Activated T-cell treated with anti-CD3 and anti-CD28 coated beads for 1 hour (primary cell): ENCODE measurements around the gene IL12RB1.
"Not testable (repeated sequence)": the region's sequence is repeated elsewhere in the genome, so short reads cannot be mapped to it uniquely, and the experiment has no call there.

ENCODE experiments used
- DNase-seq: peaks from one replicate; pipeline ENCODE4 v3.0.0-alpha.2; 2020; ENCODE audit warnings: low read depth

Gene IL12RB1

DNA sequence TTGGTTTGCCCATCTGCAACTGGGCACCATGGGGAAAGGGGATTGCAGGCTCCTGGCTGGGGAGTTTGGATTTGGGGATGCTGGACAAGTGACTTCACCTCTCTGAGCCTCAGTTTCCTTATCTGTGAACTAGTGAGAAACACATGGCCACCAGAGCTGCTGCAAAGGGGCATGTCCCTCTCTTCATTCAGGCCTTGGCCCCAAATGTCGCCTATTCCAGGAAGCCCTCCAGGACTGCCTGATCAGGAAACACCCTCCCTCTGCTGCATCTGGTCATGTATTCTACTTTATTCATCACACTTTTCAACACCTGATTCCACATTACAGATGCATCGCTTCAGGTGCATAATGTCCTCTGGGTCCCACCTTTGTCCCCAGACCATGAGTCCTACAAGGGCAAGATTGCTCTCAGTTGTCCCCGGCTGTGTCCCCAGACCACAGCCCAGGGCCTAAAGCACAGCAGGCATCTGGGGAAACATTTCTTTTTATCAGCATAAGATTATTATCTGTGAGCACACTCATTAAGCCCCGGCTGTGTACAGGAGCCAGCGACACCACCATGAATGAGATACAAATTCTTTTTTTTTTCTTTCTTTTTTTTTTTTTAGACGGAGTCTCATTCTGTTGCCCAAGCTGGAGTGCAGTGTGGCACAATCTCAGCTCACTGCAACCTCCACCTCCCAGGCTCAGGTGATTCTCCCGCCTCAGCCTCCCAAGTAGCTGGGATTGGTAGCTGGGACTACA, 41.3 kb downstream of the IL12RB1 start:
- no peak for DNase-seq

DNA sequence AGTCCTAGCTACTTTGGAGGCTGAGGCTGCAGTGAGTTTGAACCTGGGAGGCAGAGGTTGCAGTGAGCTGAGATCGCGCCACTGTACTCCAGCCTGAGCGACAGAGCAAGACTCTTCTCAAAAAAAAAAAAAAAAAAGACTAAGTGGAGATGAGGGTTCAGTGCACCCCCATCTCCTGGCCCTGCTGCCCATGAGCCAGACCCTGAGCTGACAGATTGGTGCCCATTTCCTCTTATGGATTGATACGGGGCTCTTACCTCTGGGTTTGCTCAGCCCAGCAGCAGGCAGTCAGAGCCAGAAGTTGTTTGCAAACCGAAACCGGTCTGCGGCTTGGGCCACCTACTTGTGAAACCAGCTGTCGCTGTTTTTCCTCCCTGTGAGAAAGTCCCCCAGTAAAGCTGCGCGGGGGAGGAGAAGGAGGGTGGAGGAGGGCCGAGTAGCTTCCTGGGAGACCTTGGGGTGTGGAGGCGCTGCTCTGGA, 41.9 kb downstream of the IL12RB1 start:
- peak; percentile 70 for DNase-seq

DNA sequence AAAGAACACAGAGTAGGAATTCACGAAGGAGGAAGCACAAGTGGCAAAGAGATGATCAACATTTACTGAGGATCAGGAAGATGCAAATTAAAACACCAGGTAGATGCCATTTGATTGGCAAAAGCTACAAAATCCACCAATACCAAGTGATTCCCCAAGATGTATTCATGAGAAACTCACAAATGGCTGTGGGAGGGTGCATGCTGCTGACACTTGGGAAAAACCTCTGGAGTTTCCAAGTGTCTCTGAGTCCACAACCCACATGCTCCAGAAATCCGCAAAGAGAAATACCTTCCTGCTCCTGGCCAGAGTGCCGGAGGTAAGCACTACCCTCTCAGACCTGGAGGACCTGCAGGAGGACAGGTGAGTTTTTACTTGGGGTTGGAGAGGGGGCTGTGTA, 43.1 kb downstream of the IL12RB1 start:
- DNase-seq, result no peak

DNA sequence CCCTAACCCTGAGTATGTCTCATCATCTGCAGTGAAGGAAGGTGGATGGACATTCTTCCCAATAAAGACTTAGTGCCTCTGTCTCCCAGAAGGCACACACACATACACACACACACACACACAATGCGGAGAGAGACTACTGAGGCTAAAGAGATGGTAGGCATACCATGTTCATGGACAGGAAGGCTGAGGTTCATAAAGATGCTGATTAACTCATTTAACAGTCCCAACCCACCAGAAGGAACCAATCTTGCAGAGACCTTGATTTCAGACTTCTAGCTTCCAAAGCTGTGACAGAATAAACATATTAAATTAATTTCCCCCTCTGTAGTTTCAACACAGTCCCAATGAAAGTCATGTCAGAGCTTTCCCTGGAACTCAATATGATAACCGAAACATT, 45.7 kb downstream of the IL12RB1 start:
- DNase-seq, result no peak

DNA sequence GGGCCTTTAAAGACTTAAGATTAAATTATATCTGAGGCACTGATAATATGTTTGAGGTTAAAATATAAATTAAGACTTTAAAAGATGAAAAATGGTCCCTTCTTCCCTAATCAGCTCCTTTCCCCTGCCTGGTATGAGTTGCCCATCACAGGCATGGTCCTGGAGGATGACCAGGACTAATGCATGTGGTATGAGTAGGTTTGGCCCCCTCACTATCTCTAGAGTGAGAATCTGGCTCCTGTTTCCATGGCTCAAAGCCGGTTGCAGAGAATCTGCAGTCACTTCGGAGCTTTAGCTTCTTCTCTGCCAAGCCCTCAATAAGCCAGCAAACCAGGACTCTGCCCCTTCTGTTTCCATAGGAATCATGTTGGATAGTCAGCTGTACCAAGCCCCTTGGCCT, 54.6 kb downstream of the IL12RB1 start:
- not testable (repeated sequence) for DNase-seq

DNA sequence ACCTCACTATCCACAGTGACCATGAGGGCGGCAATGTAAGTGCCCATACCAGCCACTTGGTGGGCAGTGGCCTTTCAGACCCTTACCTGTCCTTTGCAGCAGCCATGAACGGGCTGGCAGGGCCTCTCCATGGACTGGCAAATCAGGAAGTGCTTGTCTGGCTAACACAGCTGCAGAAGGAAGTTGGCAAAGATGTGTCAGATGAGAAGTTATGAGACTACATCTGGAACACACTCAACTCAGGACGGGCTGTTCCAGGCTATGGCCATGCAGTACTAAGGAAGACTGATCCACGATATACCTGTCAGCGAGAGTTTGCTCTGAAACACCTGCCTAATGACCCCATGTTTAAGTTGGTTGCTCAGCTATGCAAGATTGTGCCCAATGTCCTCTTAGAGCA, 55.3 kb downstream of the IL12RB1 start:
- not testable (repeated sequence) for DNase-seq

DNA sequence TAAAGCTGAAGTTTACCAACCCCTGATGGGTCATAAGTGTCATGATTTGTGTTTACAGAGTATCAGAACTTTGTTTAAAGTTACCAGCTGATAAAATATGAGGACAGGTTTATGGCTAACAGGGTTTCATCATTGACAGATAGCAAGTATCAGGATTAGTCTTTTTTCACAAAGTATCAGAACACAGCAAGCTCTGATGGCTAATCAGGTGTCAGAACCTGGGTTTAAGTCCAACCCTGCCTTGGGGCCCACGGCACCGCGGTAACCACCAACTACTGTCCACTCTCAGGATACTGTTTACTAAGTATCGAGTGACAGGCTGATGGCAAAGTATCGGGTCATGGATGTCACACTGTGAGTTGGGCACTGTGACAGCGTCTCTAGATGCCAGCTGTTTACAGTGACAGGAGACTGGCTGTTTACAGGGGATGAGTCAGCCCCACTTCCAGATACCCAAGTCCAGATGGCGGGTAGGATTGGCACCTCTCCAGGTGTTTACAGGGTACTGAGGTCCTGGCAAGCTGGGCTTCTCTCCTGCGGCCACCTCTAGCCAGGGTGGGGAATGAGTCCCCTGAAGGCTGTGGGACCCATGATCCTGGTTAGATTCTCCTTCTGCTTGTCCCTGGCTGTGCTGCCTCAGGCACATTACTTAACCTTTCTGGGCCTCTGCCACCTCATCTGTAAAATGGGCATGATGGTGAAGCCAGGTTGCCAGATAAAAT, 57.0 kb downstream of the IL12RB1 start:
- no peak for DNase-seq

DNA sequence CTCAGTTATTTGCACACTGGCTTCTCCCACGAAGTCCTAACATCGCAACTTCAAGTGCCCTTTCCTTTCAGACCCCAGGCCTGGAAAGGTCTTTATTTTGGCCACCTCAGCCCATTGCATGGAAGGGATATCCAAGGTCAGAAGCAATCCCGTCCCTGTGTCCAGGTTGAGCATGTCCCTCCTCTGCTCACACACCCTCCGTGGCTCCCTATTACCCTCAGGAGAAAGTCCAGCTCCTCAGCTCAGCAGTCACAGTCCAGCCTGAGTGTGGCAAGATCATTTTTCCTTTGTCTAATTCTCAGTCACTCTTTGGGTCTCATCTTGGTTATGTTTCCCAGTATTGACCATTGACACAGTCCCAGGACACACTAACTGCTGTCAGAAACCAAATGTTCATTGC, 59.6 kb downstream of the IL12RB1 start:
- DNase-seq, result no peak

DNA sequence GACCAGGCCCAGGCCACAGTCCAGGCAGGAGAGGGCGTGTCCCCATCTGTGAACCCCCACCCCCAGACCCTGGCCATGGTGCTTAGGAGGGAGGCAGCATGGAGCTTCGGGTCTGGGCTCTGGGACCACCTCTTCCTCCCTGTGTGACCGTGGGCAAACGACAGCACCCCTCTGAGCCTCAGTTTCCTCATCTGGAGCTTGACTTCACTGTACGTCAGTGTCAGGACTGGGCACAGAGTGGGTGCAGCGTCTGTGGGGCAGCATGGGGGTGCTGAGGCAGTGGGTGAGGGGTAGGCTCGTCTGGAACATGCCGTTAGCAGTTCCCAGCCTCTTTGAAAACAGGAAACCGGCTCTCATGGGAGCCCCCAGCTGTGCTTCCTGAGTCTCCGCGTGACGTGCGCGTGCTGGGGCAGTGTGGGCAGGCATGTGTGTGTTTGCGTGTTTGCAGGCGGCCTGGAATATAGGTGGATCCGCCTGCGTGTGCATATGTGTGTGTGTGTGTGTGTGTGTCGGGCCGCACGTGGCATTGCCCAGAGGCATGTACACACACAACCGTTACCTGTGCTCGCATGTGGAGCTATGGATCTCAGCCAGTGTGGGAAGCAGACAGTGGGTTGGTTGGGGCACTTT, 63.0 kb downstream of the IL12RB1 start:
- DNase-seq, result peak; percentile 52

DNA sequence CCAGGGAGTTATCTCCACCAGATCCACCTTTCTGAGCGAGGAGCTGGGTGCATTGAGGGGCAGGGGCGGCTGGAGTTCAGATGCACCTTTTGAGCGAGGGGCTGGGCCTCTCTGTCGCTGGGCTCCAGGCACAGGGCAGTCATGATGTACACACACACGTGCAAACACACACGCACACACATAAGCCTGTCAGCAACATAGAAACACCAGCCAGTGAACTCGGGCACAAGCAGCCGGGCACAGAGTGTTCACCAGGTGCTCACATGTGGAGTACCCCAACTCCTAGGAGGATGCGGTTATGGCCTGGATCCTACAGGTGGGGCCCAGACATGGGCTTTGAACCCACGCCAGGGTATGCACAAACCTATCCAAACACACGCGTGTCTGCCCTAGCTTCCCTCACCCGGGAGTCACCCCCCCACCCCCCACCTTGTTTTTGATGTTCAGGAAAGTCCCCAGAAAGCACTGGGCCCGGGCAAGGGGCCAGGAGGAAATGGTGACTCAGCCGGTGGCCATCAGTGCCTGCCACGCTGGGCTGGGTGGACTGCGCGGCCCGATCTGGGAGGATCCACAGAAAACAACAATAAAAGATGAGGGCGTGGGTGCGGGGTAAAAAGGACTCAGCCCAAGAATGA, 65.5 kb downstream of the IL12RB1 start:
- peak; percentile 66 for DNase-seq

DNA sequence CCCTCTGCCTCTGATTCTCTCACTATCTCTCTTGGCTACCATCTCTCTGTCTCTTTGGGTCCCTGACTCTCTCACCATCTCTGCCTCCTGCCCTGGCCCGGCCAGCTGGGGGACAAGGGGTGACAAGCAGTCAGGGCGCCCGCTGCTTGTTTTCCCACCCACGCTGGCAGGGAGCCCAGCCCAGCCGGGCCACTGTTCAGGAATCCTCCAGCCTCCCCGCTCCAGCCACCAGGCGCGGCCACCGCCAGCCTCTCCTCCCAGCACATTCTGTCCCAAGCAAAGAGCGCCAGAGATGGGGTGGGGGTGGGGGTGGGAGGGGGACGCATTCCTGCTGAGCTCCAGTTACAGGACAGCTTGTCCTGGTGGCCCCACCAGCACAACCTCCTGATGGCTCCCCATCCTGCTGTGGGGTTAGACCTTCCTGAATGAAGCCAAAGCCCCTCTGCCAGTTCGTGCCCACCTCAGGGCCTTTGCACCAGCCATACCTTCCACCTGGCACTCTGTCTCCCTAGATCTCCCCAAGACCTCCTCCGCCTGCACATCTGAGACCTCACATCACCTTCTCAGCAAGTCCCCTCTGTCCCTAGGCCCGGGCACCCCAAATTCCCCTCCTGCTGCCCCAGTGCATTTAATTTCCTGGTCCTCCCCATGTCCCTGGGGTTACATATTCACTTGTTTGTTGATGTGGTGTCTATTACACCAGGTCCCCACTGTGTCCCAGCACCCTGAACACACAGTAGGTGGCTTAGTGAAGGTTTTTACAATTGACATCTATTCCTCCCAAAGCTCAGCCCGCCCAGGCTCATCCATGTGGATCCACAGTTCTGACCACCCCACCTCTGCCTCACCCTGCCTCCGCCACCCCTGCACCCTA, 66.3 kb downstream of the IL12RB1 start:
- DNase-seq, result no peak

DNA sequence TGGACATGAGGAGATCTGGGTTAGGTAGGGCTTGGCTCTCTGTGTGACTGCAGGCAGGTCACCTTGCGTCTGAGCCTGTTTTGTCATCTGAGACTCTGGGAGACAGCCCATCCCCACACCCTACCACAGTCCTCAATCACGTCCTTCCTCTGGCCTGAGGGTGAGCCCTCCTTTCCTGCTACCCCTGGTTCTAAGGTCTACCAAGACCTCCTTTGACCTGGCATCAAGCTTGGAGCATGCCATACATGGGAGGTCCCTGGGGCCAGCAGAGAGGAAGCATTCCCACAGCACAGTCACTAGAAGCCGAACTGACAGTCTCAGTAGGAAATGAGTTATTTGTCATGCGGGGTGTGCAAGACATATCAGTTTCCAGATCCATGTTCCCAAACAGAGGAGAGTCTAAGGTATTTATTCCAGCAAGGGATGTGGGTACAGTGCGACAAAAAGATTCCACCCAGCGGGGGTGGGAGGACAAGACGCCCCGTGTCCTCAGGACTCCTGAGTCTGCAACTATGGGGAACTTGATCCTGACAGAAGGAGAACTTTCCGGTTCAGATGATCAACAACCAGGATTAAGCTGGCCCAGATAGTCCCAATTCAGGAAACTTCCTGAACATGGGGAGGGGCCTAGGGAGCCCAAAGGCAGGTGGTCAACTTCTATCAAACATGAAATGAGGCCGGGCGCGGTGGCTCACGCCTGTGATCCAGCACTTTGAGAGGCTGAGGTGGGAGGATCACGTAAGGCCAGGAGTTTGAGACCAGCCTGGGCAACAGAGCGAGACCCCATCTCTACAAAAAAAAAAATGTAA, 69.3 kb downstream of the IL12RB1 start:
- DNase-seq, result no peak

DNA sequence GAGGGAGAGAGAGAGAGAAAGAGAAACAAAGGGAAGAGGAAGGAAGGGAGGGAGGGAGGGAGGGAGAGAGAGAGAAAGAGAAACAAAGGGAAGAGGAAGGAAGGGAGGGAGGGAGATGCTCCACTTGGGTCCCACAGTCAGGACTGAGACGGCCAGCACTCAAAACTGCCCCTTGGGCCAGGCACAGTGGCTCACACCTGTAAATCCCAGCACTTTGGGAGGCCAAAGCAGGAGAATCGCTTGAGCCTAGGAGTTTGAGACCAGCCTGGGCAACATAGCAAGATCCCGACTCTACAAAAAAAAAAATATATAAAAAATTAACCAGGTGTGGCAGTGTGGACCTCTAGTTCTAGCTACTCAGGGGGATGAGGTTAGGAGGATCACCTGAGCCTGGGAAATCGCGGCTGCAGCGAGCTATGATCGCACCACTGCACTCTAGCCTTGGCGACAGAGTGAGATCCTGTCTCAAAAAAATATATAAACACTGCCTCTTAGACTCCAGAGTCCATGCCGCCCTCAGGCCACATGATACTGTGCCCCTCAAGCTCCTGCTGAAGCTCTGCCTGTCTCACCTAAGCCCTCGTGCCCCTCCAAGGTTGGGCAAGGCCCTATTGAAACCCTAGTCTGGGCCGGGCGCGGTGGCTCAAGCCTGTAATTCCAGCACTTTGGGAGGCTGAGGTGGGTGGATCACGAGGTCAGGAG, 70.4 kb downstream of the IL12RB1 start:
- no peak for DNase-seq

DNA sequence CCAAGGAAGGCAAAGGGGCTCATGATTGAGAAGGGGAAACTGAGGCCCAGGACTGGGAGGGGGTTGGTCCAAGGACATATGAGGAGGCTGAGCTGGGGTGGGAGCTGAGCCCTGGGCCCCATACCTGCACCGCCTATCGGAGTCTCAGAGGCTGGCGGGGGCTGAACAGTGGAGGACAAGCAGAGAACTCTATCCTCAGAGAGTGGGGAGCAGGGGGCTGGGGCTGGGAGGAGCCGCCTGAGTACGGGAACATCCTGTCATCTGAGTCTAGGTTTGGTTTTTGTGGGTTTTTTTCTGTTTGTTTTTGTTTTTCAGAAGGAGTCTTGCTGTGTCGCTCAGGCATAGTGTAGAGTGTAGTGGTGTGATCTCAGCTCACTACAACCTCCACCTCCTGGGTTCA, 72.5 kb downstream of the IL12RB1 start:
- no peak for DNase-seq

DNA sequence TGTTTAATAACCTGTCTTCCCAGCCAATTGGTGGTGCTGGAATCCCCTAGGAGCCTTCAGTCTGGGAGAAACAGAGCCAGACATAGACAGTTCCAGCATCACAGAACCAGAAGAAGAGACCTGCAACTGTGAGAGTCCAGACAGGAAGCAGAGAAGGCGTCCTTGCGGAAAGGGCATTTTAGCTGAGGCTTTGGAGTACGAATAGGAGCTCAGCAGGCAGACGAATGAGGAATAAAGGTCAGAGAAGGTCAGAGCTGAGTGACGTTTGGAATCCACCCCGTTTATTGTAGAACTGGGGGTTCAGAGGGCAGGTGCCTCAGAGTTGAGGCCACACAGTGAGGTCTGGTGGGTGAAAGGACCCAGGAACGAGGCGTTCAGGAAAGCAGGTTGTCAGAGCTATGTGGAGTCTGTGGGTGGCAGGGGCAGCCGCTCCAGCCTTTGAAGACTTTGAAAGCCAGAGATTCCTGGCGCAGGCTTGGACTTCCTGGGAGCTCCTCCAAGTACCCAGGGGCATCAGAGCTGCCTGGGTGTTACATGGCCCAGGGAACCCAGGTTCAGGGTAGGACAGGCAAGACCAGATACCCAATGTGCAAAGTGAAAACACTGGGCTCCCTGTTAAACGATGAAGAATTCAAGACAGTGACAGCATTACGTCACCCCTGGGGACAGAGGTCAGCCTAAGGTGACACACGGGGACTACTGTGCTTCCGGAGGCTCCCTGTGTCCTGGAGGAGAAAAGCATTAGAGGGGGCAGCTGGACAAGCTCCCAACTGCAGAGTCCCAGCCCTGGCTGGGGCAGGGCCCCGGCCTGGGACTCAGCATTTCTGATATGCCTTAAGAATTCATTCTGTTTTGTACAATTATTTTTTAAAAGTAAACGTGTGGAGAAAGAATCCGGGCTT, 73.3 kb downstream of the IL12RB1 start:
- DNase-seq, result no peak

DNA sequence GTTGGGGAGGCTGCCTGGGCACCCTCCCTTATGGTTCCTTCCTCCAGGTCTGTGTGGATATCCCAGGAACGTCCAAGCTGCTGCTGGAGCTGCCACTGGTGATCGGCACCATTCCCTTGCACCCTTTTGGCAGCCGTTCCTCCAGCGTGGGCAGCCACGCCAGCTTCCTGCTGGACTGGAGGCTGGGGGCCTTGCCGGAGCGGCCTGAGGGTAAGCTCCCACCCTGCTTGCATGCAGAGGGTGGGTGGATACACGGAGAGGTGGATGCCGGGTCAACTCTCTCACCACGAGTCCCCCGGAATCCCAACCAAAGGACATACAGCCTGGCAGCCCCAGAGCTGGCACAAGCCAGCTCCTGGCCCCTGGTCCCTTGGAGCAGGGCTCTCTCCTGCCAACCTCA, 76.6 kb downstream of the IL12RB1 start:
- DNase-seq, result no peak

DNA sequence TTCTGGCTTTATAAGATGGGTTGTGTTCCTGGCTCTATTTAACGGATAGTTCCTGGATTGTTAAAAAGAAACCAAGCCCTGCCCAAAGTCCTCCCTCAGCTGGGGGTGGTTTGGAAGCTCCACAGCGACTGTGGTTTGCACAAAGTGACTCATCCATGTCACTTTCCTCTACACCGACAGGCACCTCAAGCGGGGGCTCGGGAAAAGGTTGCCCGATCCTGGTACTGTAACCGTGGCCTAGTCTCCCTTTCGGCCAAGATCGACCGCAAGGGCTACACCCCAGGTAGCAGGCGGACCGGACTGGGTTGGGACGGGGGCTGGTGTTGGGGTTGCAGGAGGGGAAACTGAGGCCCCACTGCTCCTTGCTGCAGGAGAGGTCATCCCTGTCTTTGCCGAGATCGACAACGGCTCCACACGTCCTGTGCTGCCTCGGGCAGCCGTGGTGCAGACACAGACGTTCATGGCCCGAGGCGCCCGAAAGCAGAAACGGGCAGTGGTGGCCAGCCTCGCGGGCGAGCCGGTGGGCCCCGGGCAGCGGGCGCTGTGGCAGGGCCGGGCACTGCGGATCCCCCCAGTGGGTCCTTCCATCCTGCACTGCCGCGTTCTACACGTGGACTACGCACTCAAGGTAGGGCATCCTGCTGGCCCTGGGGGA, 77.2 kb downstream of the IL12RB1 start:
- no peak for DNase-seq
